ENCODE results near the gene SKA2.

The SKA2 gene

GRCh38 chr17:59165933-59166342 lies 11.0 kb upstream of the SKA2 start:
- TF ChIP-seq SPI1 (IDR thresholded peaks at IDR 0.05; ENCODE audit: borderline replicate concordance, low read depth) (no peak), CTCF (IDR thresholded peaks at IDR 0.05; ENCODE audit: insufficient read depth, low read length) (peak; percentile 58)
- Histone ChIP-seq H3K27ac (replicated peaks) (no peak overlapping the region), H3K4me3 (replicated peaks; ENCODE audit: insufficient read depth, low read length) (no peak overlapping the region), H3K27me3 (ENCODE audit: insufficient read depth, poor library complexity, severe bottlenecking) (no peaks in the 10 kb centered on the region)
- peak in 1 of 2 experiments; percentile 31 for DNase-seq (ENCODE audit: low read depth in 1 of 2, low spot score in 1 of 2)

GRCh38 chr17:59161477-59161876 lies 6.5 kb upstream of the SKA2 start:
- DNase-seq (ENCODE audit: low read depth in 1 of 2, low spot score in 1 of 2) = no peak
- no peak overlapping the region for H3K4me3 ChIP-seq (replicated peaks; ENCODE audit: insufficient read depth, low read length)
- H3K27ac ChIP-seq (replicated peaks) = no peak overlapping the region
- no peaks in the 10 kb centered on the region for H3K27me3 ChIP-seq (ENCODE audit: insufficient read depth, poor library complexity, severe bottlenecking)
- TF ChIP-seq REST (IDR thresholded peaks at IDR 0.05; ENCODE audit: insufficient replicate concordance, low read depth) = no peak
- TF ChIP-seq CTCF (IDR thresholded peaks at IDR 0.05; ENCODE audit: insufficient read depth, low read length) = no peak
- no peak for TF ChIP-seq GABPA (IDR thresholded peaks at IDR 0.05; ENCODE audit: low read depth)
- TF ChIP-seq POLR2AphosphoS5 (IDR thresholded peaks at IDR 0.05; ENCODE audit: low read depth) = no peak
- no peak for TF ChIP-seq SPI1 (IDR thresholded peaks at IDR 0.05; ENCODE audit: borderline replicate concordance, low read depth)

DNA sequence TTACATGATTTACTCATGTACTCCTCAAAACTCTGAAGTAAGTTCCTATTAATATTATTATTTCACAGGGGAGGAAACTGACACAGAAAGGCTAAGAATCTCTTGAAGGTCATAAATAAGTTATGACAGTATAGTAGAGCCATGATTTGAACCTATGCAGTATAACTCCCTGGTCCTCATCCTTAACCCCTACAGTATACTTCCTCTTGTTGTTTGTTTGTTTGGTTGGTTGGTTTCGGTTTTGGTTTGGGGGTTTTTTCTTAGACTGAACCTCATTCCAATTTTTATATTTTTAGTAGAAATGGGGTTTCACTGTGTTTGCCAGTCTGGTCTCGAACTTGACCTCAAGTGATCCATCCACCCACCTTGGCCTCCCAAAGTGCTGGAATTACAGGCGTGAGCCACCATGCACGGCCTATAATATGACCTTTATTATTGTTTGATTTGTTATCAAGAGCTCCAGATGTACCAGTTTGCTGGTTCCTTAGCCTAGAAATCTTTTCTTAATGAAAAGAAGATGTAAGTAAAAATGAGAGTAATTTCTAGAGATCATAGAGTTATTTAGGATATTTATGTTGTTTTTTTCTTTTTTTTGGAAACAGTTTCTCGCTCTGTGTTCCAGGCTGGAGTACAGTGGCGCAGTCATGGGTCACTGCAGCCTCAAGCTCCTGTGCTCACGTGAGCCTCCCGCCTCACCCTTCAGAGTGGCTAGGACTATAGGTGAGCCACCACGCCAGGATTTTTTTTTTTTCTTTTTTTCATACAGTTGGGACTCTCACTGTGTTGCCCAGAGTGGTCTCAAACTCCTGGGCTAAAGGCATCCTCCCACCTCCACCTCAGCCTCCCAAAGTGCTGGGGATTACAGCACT lies 5.4 kb upstream of the SKA2 start:
- no peak for DNase-seq (ENCODE audit: low read depth in 1 of 2, low spot score in 1 of 2)
- no peak for TF ChIP-seq GABPA (IDR thresholded peaks at IDR 0.05; ENCODE audit: low read depth)
- no peak for TF ChIP-seq SPI1 (IDR thresholded peaks at IDR 0.05; ENCODE audit: borderline replicate concordance, low read depth)
- TF ChIP-seq REST (IDR thresholded peaks at IDR 0.05; ENCODE audit: insufficient replicate concordance, low read depth) = no peak
- no peak for TF ChIP-seq POLR2AphosphoS5 (IDR thresholded peaks at IDR 0.05; ENCODE audit: low read depth)
- no peak for TF ChIP-seq CTCF (IDR thresholded peaks at IDR 0.05; ENCODE audit: insufficient read depth, low read length)
- Histone ChIP-seq H3K4me3 (replicated peaks; ENCODE audit: insufficient read depth, low read length) (no peak overlapping the region), H3K27me3 (ENCODE audit: insufficient read depth, poor library complexity, severe bottlenecking) (no peaks in the 10 kb centered on the region), H3K27ac (replicated peaks) (no peak overlapping the region)
